ENCODE results near the gene NEAT1. TPM values are rescaled to one million over a fixed set of nuclear protein-coding genes. Genes with fewer than 3 reads are reported as not detected.
A peak's percentile ranks its signal among the peaks of the same experiment; 100 is the strongest.

NEAT1 gene
- total RNA-seq, 6 donors from 2014 or later: 245 to 3,084 (median 1,019) TPM

DNA sequence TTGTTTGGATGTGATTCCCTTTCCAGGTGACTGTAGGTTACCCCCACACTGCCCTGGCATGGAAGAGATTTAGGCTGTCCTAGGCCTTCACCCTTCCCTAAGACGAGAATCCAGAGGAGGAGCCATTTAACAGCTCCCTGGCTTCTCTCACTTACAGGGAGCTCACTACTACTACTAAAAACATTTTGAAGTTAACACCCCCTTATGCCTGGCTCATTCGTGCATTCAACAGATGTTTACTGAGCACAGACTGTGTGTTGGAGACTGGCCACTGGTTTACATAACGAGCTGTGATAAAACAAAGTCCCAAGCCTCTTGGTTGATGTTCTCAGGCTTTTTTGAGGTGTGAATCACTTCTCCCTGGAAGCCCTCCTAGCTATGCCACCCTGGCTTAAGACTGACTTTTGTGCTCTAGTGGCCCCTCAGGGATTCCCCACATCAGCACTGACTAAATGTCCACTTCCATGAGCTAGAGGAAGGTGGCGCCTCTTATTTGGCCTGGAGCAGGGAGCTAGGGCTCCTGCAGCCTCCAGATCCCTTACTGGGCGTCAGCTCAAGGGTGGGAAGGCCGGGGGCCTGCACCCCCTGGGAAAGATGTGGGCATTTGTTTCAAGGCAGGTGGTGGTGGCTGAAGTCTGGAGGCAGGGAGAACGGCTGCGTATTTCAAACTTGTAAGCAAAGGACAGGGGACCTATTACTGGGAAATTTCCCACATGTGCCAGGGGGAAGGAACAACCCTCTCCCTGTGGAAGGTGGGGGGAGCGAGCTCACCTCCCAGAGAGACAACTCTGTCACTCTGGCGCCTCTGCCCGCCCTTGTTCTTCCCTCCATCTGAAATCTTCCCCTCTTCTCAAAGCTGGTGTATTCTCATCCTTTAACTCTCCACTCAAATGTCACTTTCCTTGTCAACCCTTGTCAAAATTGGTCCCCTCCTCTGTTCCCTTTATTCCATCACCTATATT is 56.9 kb downstream of the NEAT1 start:
- Histone ChIP-seq H3K4me3 (peak overlapping the region in 2 of 4 donors; percentile 16 to 63), H3K4me1 (peaks cover 38 to 45% (median 41%) of the 10 kb centered on the region in 4 donors), H3K36me3 (no peaks in the 10 kb centered on the region), H3K27ac (peak overlapping the region; percentile 97 to 100 (median 97)), H3K9me3 (no peaks in the 10 kb centered on the region), H3K27me3 (no peaks in the 10 kb centered on the region)
- DNase-seq (peak in 1 of 2 donors; percentile 72), ATAC-seq (ENCODE audit: low FRiP score in 2 of 2) (peak; percentile 44 to 56)
- 71 to 74% methylated on average over 9 to 11 of the region's 11 CpGs for WGBS, 2 donors
- TF ChIP-seq POLR2AphosphoS5 (IDR thresholded peaks at IDR 0.05): peak in 1 of 2 donors; percentile 60
- peak in 1 of 4 donors; percentile 39 for TF ChIP-seq EP300 (IDR thresholded peaks at IDR 0.05)
- peak in 1 of 4 donors; percentile 3 for TF ChIP-seq POLR2A (IDR thresholded peaks at IDR 0.05)
- TF ChIP-seq, protein P1, sequence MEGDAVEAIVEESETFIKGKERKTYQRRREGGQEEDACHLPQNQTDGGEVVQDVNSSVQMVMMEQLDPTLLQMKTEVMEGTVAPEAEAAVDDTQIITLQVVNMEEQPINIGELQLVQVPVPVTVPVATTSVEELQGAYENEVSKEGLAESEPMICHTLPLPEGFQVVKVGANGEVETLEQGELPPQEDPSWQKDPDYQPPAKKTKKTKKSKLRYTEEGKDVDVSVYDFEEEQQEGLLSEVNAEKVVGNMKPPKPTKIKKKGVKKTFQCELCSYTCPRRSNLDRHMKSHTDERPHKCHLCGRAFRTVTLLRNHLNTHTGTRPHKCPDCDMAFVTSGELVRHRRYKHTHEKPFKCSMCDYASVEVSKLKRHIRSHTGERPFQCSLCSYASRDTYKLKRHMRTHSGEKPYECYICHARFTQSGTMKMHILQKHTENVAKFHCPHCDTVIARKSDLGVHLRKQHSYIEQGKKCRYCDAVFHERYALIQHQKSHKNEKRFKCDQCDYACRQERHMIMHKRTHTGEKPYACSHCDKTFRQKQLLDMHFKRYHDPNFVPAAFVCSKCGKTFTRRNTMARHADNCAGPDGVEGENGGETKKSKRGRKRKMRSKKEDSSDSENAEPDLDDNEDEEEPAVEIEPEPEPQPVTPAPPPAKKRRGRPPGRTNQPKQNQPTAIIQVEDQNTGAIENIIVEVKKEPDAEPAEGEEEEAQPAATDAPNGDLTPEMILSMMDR (IDR thresholded peaks at IDR 0.05): peak in 3 of 6 experiments; percentile 10 to 42 (median 40)

DNA sequence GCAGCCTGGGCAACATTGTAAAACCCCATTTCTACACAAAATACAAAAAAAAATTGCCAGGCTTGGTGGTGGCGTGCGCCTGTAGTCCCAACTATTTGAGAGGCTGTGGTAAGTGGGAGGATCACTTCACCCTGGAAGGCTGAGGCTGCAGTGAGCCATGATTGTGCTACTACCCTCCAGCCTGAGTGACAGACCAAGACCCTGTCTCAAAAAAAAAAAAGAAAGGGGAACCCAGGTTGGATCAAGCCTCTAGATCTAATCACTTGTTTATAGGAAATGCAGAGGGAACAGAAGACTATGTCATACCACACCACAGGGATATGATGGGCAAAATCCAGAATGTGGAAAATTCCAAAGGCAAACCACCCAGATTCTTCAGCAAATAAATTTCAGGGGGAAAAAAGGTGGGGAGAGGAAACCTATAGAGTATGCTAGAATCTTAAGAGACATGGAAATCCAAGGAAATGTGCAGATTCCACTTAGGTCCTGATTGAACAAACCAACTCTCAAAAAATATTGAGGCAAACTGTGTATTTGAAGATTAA is 59.8 kb downstream of the NEAT1 start:
- H3K36me3 ChIP-seq: no peaks in the 10 kb centered on the region
- no peaks in the 10 kb centered on the region for H3K27me3 ChIP-seq
- 90 to 100% methylated on average over 2 of the region's 2 CpGs for WGBS, 2 donors
- no peak overlapping the region for H3K4me3 ChIP-seq
- ATAC-seq (ENCODE audit: low FRiP score in 2 of 2) (no peak), DNase-seq (no peak)
- H3K27ac ChIP-seq: no peak overlapping the region
- TF ChIP-seq, protein P1 (IDR thresholded peaks at IDR 0.05): no peak
- TF ChIP-seq POLR2AphosphoS5 (IDR thresholded peaks at IDR 0.05): no peak
- no peak for TF ChIP-seq EP300 (IDR thresholded peaks at IDR 0.05)
- no peak for TF ChIP-seq POLR2A (IDR thresholded peaks at IDR 0.05)
- no peaks in the 10 kb centered on the region for H3K9me3 ChIP-seq
- peaks cover 37 to 44% (median 41%) of the 10 kb centered on the region in 4 donors for H3K4me1 ChIP-seq

DNA sequence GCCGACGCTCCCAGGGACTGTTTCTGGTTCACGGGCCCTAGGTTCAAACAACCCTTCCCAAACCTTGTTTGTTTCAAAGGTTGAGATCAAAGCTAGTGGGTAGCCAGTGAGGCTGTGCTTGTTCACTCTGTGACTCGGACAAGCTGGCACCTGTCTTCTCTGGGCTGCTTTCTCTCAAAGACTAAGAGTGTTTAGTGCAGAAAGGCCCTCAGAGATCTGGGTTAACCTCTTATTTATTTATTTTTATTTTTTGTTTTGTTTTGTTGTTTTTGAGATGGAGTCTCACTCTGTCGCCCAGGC is 63.3 kb downstream of the NEAT1 start:
- Histone ChIP-seq H3K9me3 (no peaks in the 10 kb centered on the region), H3K36me3 (no peaks in the 10 kb centered on the region), H3K27ac (peak overlapping the region in 3 of 4 donors; percentile 19 to 99 (median 98)), H3K4me1 (peaks cover 41 to 55% (median 47%) of the 10 kb centered on the region in 4 donors), H3K4me3 (no peak overlapping the region), H3K27me3 (no peaks in the 10 kb centered on the region)
- ATAC-seq (ENCODE audit: low FRiP score in 2 of 2): no peak
- TF ChIP-seq EP300 (IDR thresholded peaks at IDR 0.05) (no peak), POLR2AphosphoS5 (IDR thresholded peaks at IDR 0.05) (no peak), POLR2A (IDR thresholded peaks at IDR 0.05) (no peak)
- TF ChIP-seq, protein P1 (IDR thresholded peaks at IDR 0.05): no peak
- DNase-seq: no peak
- WGBS, 2 donors: 69 to 83% methylated on average over 5 of the region's 5 CpGs

DNA sequence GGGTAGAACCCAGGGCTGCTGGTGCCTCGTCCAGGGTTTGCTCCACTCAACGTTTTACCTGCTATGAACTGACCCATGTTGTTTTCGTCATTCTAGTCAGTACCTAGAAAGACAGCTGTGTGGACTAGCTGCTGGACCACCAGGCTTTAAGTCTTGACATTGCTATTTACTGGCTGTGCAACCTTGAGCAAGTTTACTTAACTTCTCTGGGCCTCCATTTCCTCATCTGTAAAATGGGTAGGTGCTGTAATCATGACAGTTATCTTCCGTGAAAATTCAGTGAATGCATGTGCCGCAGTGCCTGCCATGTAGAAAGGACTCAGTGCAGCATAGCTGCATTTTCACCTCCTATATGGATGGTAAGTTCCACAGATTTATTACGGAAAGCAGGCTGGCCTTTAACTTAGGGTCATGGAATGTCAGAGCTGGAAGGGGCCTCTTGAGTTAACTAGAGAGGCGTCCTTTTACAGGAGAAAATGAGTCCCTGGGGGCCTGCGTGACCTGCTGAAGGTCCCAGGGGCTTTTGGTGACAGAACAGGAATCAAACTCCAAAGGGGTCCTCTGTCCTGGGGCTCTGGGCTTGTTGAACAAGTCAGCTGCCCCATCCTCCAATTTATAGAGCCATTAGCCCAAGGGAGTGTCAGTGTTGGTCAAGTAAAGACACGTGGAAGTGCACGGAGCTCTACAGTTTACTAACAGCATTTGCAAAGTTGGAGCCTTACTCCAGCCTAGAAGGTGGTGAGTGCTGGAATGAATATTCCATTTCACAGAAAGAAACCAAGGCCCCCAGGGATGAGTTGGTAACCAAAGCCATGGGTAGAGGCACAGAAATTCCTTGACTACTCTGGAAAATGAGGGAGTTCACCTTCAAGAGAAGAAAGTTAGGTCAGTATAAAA is 64.2 kb downstream of the NEAT1 start:
- DNase-seq (no peak), ATAC-seq (ENCODE audit: low FRiP score in 2 of 2) (no peak)
- Histone ChIP-seq H3K9me3 (no peaks in the 10 kb centered on the region), H3K27ac (peak overlapping the region; percentile 90 to 99 (median 96)), H3K27me3 (no peaks in the 10 kb centered on the region), H3K4me1 (peaks cover 50 to 56% (median 52%) of the 10 kb centered on the region in 4 donors), H3K36me3 (no peaks in the 10 kb centered on the region), H3K4me3 (no peak overlapping the region)
- TF ChIP-seq EP300 (IDR thresholded peaks at IDR 0.05): no peak
- peak in 1 of 4 donors; percentile 6 for TF ChIP-seq POLR2A (IDR thresholded peaks at IDR 0.05)
- WGBS, 2 donors: 78 to 81% methylated on average over 9 to 10 of the region's 10 CpGs
